ENCODE results near the gene OSBPL3.

GRCh38 chr7:24863626-24864025, 116.4 kb downstream of the OSBPL3 start:
- TF ChIP-seq CTCF (IDR thresholded peaks at IDR 0.05) (no peak), POLR2A (IDR thresholded peaks at IDR 0.05) (no peak)

Measured in esophagus squamous epithelium (tissue), 4 donors.